Measurements from ENCODE around the gene SMYD4.

DNA sequence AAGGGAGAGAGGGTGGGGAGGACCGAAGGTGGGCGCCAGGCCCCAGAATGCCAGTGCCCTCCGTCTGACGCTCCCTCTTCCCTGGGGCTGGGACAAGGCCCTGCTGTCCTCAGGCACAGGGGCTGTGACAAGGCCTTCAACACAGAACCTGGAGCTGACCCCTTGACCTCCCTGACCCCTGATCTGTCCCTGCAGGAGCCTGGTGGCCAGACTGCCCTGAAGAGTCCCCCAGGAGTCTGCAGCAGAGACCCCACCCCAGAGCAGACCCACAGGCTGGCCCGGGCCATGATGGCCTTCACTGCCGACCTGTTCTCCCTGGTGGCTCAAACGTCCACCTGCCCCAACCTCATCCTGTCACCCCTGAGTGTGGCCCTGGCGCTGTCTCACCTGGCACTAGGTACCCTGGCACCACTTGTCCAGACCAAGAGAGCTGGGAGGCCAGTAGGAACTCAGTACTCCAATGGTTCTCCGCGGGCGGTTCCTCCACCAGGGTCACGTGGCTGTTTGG, 84.1 kb downstream of the SMYD4 start:
- TF ChIP-seq ZNF217 (IDR thresholded peaks at IDR 0.05) (no peak), POLR2A (IDR thresholded peaks at IDR 0.05; ENCODE audit: low read depth, low read length) (no peak), RAD21 (IDR thresholded peaks at IDR 0.05; ENCODE audit: insufficient read depth, low read depth, low read length) (no peak), TAF1 (IDR thresholded peaks at IDR 0.05; ENCODE audit: borderline replicate concordance, low read depth, low read length) (no peak), ETV6 (conservative IDR thresholded peaks at IDR 0.05 in 1 of 2, IDR thresholded peaks at IDR 0.05 in 1 of 2; ENCODE audit: borderline replicate concordance in 1 of 2, low read depth in 1 of 2) (no peak), SRF (IDR thresholded peaks at IDR 0.05; ENCODE audit: low read depth in 2 of 2, low read length in 2 of 2) (no peak)
- TF ChIP-seq, protein P1, sequence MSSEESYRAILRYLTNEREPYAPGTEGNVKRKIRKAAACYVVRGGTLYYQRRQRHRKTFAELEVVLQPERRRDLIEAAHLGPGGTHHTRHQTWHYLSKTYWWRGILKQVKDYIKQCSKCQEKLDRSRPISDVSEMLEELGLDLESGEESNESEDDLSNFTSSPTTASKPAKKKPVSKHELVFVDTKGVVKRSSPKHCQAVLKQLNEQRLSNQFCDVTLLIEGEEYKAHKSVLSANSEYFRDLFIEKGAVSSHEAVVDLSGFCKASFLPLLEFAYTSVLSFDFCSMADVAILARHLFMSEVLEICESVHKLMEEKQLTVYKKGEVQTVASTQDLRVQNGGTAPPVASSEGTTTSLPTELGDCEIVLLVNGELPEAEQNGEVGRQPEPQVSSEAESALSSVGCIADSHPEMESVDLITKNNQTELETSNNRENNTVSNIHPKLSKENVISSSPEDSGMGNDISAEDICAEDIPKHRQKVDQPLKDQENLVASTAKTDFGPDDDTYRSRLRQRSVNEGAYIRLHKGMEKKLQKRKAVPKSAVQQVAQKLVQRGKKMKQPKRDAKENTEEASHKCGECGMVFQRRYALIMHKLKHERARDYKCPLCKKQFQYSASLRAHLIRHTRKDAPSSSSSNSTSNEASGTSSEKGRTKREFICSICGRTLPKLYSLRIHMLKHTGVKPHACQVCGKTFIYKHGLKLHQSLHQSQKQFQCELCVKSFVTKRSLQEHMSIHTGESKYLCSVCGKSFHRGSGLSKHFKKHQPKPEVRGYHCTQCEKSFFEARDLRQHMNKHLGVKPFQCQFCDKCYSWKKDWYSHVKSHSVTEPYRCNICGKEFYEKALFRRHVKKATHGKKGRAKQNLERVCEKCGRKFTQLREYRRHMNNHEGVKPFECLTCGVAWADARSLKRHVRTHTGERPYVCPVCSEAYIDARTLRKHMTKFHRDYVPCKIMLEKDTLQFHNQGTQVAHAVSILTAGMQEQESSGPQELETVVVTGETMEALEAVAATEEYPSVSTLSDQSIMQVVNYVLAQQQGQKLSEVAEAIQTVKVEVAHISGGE (CRISPR knock-in tag; IDR thresholded peaks at IDR 0.05), result no peak
- TF ChIP-seq, protein P2, sequence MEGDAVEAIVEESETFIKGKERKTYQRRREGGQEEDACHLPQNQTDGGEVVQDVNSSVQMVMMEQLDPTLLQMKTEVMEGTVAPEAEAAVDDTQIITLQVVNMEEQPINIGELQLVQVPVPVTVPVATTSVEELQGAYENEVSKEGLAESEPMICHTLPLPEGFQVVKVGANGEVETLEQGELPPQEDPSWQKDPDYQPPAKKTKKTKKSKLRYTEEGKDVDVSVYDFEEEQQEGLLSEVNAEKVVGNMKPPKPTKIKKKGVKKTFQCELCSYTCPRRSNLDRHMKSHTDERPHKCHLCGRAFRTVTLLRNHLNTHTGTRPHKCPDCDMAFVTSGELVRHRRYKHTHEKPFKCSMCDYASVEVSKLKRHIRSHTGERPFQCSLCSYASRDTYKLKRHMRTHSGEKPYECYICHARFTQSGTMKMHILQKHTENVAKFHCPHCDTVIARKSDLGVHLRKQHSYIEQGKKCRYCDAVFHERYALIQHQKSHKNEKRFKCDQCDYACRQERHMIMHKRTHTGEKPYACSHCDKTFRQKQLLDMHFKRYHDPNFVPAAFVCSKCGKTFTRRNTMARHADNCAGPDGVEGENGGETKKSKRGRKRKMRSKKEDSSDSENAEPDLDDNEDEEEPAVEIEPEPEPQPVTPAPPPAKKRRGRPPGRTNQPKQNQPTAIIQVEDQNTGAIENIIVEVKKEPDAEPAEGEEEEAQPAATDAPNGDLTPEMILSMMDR (IDR thresholded peaks at IDR 0.05 in 2 of 3, conservative IDR thresholded peaks at IDR 0.05 in 1 of 3; ENCODE audit: control insufficient read depth in 2 of 3, extremely low read depth in 1 of 3, insufficient read depth in 1 of 3, low read depth in 3 of 3, low read length in 3 of 3), result no peak
- TF ChIP-seq, protein P3, sequence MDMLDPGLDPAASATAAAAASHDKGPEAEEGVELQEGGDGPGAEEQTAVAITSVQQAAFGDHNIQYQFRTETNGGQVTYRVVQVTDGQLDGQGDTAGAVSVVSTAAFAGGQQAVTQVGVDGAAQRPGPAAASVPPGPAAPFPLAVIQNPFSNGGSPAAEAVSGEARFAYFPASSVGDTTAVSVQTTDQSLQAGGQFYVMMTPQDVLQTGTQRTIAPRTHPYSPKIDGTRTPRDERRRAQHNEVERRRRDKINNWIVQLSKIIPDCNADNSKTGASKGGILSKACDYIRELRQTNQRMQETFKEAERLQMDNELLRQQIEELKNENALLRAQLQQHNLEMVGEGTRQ (IDR thresholded peaks at IDR 0.05; ENCODE audit: borderline replicate concordance, low read depth, low read length), result no peak
- TF ChIP-seq, protein P4, sequence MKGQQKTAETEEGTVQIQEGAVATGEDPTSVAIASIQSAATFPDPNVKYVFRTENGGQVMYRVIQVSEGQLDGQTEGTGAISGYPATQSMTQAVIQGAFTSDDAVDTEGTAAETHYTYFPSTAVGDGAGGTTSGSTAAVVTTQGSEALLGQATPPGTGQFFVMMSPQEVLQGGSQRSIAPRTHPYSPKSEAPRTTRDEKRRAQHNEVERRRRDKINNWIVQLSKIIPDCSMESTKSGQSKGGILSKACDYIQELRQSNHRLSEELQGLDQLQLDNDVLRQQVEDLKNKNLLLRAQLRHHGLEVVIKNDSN (IDR thresholded peaks at IDR 0.05; ENCODE audit: borderline replicate concordance, extremely low read length, insufficient read depth, low read depth, low read length), result no peak

Measured in GM12878 (cell line).